H9 (cell line): ENCODE measurements around the gene SLC9A2. TPM values are rescaled to one million over a fixed set of nuclear protein-coding genes. Genes with fewer than 3 reads are reported as not detected.

Source experiments
- DNase-seq: peaks from one replicate; pipeline ENCODE4 v3.0.0-alpha.2; 2017
- H2AFZ ChIP-seq: one replicate; pipeline ENCODE4 v1.6.1; 2013; ENCODE audit warnings: mild to moderate bottlenecking, low read length, control low read depth, moderate library complexity
- H2AK5ac ChIP-seq: 2 replicates; pipeline ENCODE4 v1.6.1; 2013; ENCODE audit warnings: low read length, control low read depth, mixed read lengths; ENCODE audit not compliant: insufficient read length
- H2BK120ac ChIP-seq: one replicate; pipeline ENCODE4 v1.6.1; 2013; ENCODE audit warnings: low read depth, mild to moderate bottlenecking, low read length, control low read depth, inconsistent platforms; ENCODE audit not compliant: poor library complexity, severe bottlenecking
- H2BK12ac ChIP-seq: 2 replicates; pipeline ENCODE4 v1.6.1; 2013; ENCODE audit warnings: low read length, control low read depth, mixed read lengths, low read depth; ENCODE audit not compliant: insufficient read length
- H2BK15ac ChIP-seq: 2 replicates; pipeline ENCODE4 v1.6.1; 2013; ENCODE audit warnings: low read depth, low read length, control low read depth
- H2BK20ac ChIP-seq: one replicate; pipeline ENCODE4 v1.6.1; 2013; ENCODE audit warnings: low read depth, mild to moderate bottlenecking, low read length, control low read depth, inconsistent platforms; ENCODE audit not compliant: poor library complexity, severe bottlenecking
- H2BK5ac ChIP-seq: 2 replicates; pipeline ENCODE4 v1.6.1; 2013; ENCODE audit warnings: low read length, control low read depth, mixed read lengths; ENCODE audit not compliant: insufficient read length
- H3K14ac ChIP-seq: 2 replicates; pipeline ENCODE4 v1.6.1; 2013; ENCODE audit warnings: low read length, control low read depth; ENCODE audit not compliant: insufficient read depth
- H3K18ac ChIP-seq: 2 replicates; pipeline ENCODE4 v1.6.1; 2013; ENCODE audit warnings: low read depth, mild to moderate bottlenecking, mixed read lengths, low read length, control low read depth; ENCODE audit not compliant: insufficient read length
- H3K23ac ChIP-seq: 2 replicates; pipeline ENCODE4 v1.6.1; 2013; ENCODE audit warnings: low read length, control low read depth, mixed read lengths, low read depth; ENCODE audit not compliant: insufficient read length
- H3K23me2 ChIP-seq: 2 replicates; pipeline ENCODE4 v1.6.1; 2013; ENCODE audit warnings: low read depth, mild to moderate bottlenecking, mixed read lengths, low read length, control low read depth; ENCODE audit not compliant: insufficient read length, poor library complexity, severe bottlenecking
- H3K27ac ChIP-seq: 2 replicates; pipeline ENCODE4 v1.5.1; 2013; ENCODE audit warnings: low read length, control low read depth, mixed read lengths, low read depth; ENCODE audit not compliant: insufficient read length
- H3K27me3 ChIP-seq: 2 replicates; pipeline ENCODE4 v1.6.1; 2013; ENCODE audit warnings: low read length, control low read depth, inconsistent platforms; ENCODE audit not compliant: insufficient read depth
- H3K4ac ChIP-seq: 2 replicates; pipeline ENCODE4 v1.6.1; 2013; ENCODE audit warnings: low read depth, mild to moderate bottlenecking, control low read depth, inconsistent platforms, low read length, moderate library complexity
- H3K4me1 ChIP-seq: 2 replicates; pipeline ENCODE4 v1.6.1; 2013; ENCODE audit warnings: low read length, control low read depth, inconsistent platforms; ENCODE audit not compliant: insufficient read depth
- H3K4me2 ChIP-seq: 2 replicates; pipeline ENCODE4 v1.6.1; 2013; ENCODE audit warnings: low read length, control low read depth, mixed read lengths; ENCODE audit not compliant: insufficient read length, insufficient read depth
- H3K56ac ChIP-seq: 2 replicates; pipeline ENCODE4 v1.6.1; 2013; ENCODE audit warnings: low read depth, mild to moderate bottlenecking, mixed read lengths, low read length, control low read depth; ENCODE audit not compliant: insufficient read length
- H3K79me1 ChIP-seq: 2 replicates; pipeline ENCODE4 v1.6.1; 2013; ENCODE audit warnings: low read depth, mild to moderate bottlenecking, moderate library complexity, low read length, control low read depth, inconsistent platforms; ENCODE audit not compliant: insufficient read depth, poor library complexity, severe bottlenecking
- H3K79me2 ChIP-seq: 2 replicates; pipeline ENCODE4 v1.6.1; 2013; ENCODE audit warnings: low read length, control low read depth, inconsistent platforms; ENCODE audit not compliant: insufficient read depth
- H3K9ac ChIP-seq: 2 replicates; pipeline ENCODE4 v1.6.1; 2013; ENCODE audit warnings: low read length, control low read depth, mixed read lengths; ENCODE audit not compliant: insufficient read length; ENCODE audit errors: extremely low read depth
- H3K9me3 ChIP-seq: one replicate; pipeline ENCODE4 v1.6.1; 2013; ENCODE audit warnings: low read depth, low read length, inconsistent platforms; ENCODE audit not compliant: control insufficient read depth
- H3T11ph ChIP-seq: one replicate; pipeline ENCODE4 v1.6.1; 2013; ENCODE audit warnings: mild to moderate bottlenecking, low read length, control low read depth, inconsistent platforms
- H4K20me1 ChIP-seq: one replicate; pipeline ENCODE4 v1.6.1; 2013; ENCODE audit not compliant: control insufficient read depth, insufficient read length, insufficient read depth
- H4K5ac ChIP-seq: 2 replicates; pipeline ENCODE4 v1.6.1; 2013; ENCODE audit warnings: low read depth, mild to moderate bottlenecking, mixed read lengths, low read length, control low read depth; ENCODE audit not compliant: insufficient read length
- H4K8ac ChIP-seq: replicated peaks from 2 replicates; pipeline ENCODE4 v1.6.1; 2013; ENCODE audit warnings: low read length, control low read depth, mixed read lengths, low read depth; ENCODE audit not compliant: insufficient read length
- H4K91ac ChIP-seq: 2 replicates; pipeline ENCODE4 v1.6.1; 2013; ENCODE audit warnings: low read depth, mild to moderate bottlenecking, moderate library complexity, mixed read lengths, low read length, control low read depth; ENCODE audit not compliant: insufficient read length
- H3K27ac Mint-ChIP-seq, 3 experiments: 2 replicates in 2 of 3; 3 replicates in 1 of 3; pipeline ENCODE4 v1.8.0; 2020 to 2021; ENCODE audit warnings: mixed read lengths in 3 of 3, mild to moderate bottlenecking in 1 of 3, moderate library complexity in 1 of 3
- H3K27me3 Mint-ChIP-seq: 2 replicates; pipeline ENCODE4 v1.8.0; 2021; ENCODE audit warnings: low read depth, mild to moderate bottlenecking, moderate library complexity, mixed read lengths
- H3K36me3 Mint-ChIP-seq, 3 experiments: 2 replicates in 2 of 3; 3 replicates in 1 of 3; pipeline ENCODE4 v1.8.0; 2020 to 2021; ENCODE audit warnings: low read depth in 3 of 3, mixed read lengths in 3 of 3; ENCODE audit not compliant: insufficient read depth in 1 of 3
- H3K4me1 Mint-ChIP-seq, 2 experiments: 2 replicates each; pipeline ENCODE4 v1.8.0; 2020; ENCODE audit warnings: mixed read lengths in 2 of 2
- H3K4me3 Mint-ChIP-seq, 2 experiments: 2 replicates in 1 of 2; 3 replicates in 1 of 2; pipeline ENCODE4 v1.8.0; 2020 to 2021; ENCODE audit warnings: mild to moderate bottlenecking in 2 of 2, mixed read lengths in 2 of 2, moderate library complexity in 1 of 2
- H3K9me3 Mint-ChIP-seq, 2 experiments: 2 replicates in 1 of 2; 3 replicates in 1 of 2; pipeline ENCODE4 v1.8.0; 2020; ENCODE audit warnings: mild to moderate bottlenecking in 2 of 2, mixed read lengths in 2 of 2, moderate library complexity in 1 of 2
- CTCF ChIP-seq: fragments of 200-600 bp; sonication (generic); conservative IDR thresholded peaks from 3 replicates; pipeline ENCODE4 v1.8.0; 2021; ENCODE audit warnings: antibody characterized with exemption, mild to moderate bottlenecking
- WGBS: extraction: QIAGEN DNeasy Blood & Tissue Kit; methylation state at CpG from one replicate; pipeline ENCODE4 v1.1.7; 2013; ENCODE audit warnings: missing lambda C conversion rate, low lambda C conversion rate, mixed read lengths; ENCODE audit not compliant: insufficient read length; ENCODE audit errors: extremely low coverage; 5-methylcytosine and 5-hydroxymethylcytosine counted together
- total RNA-seq: library from RNA; stranded (reverse); gene quantifications from 2 replicates; pipeline ENCODE4 v1.2.1, GENCODE V29; 2021

SLC9A2 gene
- total RNA-seq, 1 experiment from 2014 or later, result 0.04 TPM

- Histone ChIP-seq H4K8ac (no peak overlapping the region), H2BK20ac (no peak overlapping the region), H3K23me2 (no peaks in the 10 kb centered on the region), H2BK12ac (no peak overlapping the region), H2AFZ (no peak overlapping the region), H3K9me3 (no peaks in the 10 kb centered on the region), H3K79me2 (no peaks in the 10 kb centered on the region), H3K4me1 (no peaks in the 10 kb centered on the region), H3K4ac (no peak overlapping the region), H3K18ac (no peak overlapping the region), H2BK15ac (no peak overlapping the region), H4K5ac (no peak overlapping the region), H2AK5ac (no peak overlapping the region), H3K9ac (no peak overlapping the region), H3K79me1 (no peaks in the 10 kb centered on the region), H3K23ac (no peak overlapping the region), H3K4me2 (no peak overlapping the region), H2BK120ac (no peak overlapping the region), H3K27ac (no peak overlapping the region), H2BK5ac (no peak overlapping the region), H4K20me1 (no peaks in the 10 kb centered on the region), H3K14ac (no peak overlapping the region), H3K27me3 (no peaks in the 10 kb centered on the region), H3K56ac (no peak overlapping the region), H4K91ac (no peak overlapping the region), H3T11ph (no peak overlapping the region)
- Mint-ChIP-seq H3K27ac (no peak overlapping the region), H3K4me1 (no peaks in the 10 kb centered on the region), H3K4me3 (no peak overlapping the region), H3K9me3 (no peaks in the 10 kb centered on the region), H3K36me3 (no peaks in the 10 kb centered on the region), H3K27me3 (peaks cover 2% of the 10 kb centered on the region)
- DNase-seq, result no peak
- no CpG with 5 or more reads among the region's 4 CpGs for WGBS
- TF ChIP-seq CTCF, result no peak
Measured at GRCh38 chr2:102674836-102675235, 55.5 kb downstream of the SLC9A2 start.
